ENCODE results near the gene ZNF93.
"Not testable (repeated sequence)": the region's sequence is repeated elsewhere in the genome, so short reads cannot be mapped to it uniquely, and the experiment has no call there.

GRCh38 chr19:19870086-19870485, 30.7 kb upstream of the ZNF93 start:
- not testable (repeated sequence) for TF ChIP-seq CTCF, POLR2A (IDR thresholded peaks at IDR 0.05)

Measured in uterus (tissue), 2 donors.